ENCODE data around the gene RNF41.
A peak's percentile ranks its signal among the peaks of the same experiment; 100 is the strongest.
"Not testable (repeated sequence)": the region's sequence is repeated elsewhere in the genome, so short reads cannot be mapped to it uniquely, and the experiment has no call there.

Gene RNF41

GRCh38 chr12:56165369-56165768, 56.4 kb downstream of the RNF41 start:
- DNase-seq (ENCODE audit: low spot score), result no peak

DNA sequence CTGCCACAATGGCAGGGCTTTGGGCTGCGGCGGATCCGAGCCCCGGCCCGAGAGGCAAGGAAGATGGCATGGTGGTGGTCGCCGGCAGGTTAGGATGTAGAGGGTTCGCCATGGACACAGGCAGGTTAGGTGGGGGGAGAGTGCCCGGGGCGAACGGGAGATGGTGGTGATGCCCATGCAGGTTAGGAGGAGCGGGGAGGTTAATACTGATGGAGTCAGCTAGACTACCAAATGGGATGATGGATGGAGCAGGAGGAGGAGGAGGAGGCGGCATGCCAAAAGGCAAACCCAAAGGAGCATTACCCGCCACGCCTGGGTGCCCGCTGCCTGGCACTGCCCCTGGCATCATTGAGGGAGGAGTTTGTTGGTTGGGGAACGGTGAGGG, 57.4 kb downstream of the RNF41 start:
- DNase-seq (ENCODE audit: low spot score), result no peak

- no peak for DNase-seq (ENCODE audit: low spot score)
These were observed 58.0 kb downstream of the RNF41 start for GRCh38 chr12:56163533-56164344.

DNA sequence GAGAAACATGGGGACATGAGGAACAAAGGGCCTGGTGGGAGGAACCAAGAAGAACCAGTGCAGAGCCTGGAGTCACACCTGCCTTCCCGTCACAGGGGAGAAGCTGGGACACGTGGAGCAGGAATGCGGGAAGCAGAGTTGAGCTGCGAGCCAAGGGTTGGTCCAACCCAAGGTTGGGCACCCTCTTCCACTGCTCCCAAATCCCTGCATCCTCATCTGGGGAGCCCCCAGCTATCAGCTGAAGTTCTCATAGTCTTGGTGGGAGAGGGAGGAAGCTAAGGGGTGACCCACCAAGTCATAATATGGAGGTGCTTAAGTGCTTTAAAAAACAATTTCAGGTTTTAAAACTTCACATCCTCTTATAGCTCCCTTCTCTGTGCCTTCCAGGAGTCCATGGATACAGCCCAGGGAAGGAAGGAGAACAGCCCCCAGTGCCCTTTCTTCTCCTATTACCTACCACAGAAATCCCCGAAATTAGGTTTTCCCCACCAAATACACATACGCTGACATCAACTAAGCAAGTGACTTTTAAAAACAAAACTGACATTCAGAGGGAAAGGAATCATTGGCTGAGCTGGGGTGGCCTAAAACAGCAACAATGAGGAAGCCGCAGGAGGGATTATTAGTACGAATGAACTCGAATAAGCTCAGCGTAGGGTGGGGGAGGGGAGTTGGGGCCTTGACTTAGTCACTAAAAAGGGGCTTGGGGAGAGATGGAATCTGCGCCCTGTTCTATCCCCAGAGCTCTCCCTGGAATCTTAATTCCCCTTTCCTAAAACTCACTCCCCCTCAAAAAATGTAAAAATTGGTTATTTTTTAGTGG, 59.0 kb downstream of the RNF41 start:
- DNase-seq (ENCODE audit: low spot score), result no peak

- no peak for DNase-seq (ENCODE audit: low spot score)
These were observed 59.9 kb downstream of the RNF41 start for GRCh38 chr12:56161690-56162351.

DNA sequence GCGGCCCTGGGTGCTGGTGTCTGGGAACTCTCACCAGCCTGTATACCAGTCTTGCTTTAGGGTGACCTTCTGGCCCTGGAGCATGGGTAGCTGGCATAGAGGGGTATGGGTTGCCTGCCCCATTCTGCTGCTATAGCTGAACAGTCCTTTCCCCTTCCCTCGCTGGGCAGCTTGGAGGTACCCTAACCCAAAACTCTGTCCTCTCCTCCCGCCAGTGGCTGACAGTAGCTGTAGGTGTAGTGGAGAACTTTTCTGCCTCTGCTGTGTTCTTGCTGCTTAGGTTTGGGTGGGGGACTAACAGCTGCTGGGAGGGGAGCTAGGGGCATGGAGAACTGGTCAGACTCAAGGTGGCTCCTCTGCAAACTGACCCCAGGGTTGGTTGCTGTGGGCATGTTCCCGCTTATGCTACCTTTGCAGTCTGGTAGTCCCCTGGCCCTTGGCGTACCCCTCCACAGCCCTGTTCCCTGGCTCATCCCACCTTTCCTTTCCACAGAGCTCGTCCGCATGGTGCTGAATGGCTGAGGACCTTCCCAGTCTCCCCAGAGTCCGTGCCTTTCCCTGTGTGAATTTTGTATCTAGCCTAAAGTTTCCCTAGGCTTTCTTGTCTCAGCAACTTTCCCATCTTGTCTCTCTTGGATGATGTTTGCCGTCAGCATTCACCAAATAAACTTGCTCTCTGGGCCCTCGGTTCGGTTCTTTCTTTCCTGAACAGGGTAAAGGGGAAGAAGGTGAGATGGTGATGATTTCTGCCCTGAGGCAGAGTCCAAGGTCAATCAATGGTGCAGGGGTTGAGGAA, 60.6 kb downstream of the RNF41 start:
- no peak for DNase-seq (ENCODE audit: low spot score)

- DNase-seq (ENCODE audit: low spot score), result no peak
These were observed 61.4 kb downstream of the RNF41 start for GRCh38 chr12:56160193-56160763.

DNA sequence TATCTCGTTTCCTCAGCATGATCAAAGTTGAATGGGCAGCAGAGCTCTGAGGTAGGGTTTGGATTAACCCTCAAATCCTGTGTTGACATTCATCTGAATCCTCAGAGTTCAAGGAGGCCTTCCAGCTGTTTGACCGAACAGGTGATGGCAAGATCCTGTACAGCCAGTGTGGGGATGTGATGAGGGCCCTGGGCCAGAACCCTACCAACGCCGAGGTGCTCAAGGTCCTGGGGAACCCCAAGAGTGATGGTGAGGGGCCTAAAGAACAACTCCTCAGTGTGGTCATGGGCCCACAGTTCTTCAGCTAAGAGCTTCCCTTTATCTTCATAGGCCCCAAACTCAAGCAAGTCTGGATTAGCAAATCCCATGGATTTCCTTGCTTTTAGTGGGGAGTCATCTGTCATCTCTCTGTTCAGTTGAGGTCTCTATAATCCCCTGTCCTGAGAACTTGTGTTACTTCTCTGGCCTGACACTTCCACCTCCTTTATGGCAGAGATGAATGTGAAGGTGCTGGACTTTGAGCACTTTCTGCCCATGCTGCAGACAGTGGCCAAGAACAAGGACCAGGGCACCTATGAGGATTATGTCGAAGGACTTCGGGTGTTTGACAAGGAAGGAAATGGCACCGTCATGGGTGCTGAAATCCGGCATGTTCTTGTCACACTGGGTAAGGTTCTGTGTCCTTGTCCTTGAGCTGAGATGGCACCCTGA, 62.1 kb downstream of the RNF41 start:
- no peak for DNase-seq (ENCODE audit: low spot score)

- peak; percentile 58 for DNase-seq (ENCODE audit: low spot score)
These were observed 62.7 kb downstream of the RNF41 start for GRCh38 chr12:56158926-56159461.

DNA sequence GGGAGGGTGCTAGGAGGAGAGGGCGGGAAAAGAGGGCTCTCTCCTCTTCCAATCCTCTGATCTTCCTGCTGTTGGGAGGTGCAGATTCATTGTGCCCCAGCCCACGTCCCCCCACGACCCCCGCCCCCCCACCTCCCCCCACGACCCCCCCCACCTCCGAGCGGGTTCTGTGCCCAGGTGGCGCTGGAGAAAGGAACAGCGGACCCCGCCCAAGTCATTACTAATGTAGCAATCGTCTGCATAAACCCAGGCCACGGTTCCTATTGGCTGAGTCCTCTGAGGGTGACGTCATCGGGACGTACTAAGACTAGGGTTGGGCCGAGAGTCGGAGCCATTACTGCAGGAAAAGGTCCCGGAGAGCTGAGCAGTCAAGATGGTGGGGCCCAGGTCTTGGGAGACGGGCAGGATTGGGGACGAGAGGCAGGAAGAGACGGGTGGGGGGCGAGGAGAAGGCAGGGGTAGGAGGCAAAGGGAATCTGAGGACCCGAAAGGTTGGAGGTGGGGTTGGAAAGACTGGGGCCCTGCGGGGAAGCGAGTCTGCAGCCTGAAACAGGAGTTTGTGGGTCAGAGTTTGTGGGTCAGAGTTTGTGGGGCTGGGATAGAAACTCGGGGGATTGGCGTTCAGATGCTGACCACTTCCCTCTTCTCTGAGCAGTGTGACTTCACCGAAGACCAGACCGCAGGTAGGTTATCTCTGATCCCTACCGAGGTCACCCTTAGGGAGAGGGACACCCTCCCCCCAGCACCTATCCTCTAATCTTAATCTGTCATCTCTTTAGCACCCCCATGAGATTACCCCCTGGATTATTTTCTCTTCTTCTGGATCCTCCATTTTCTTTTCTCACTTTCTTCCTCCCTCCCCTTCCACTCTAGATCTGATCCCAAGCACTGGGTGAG, 63.4 kb downstream of the RNF41 start, which contains the start of gene MYL6:
Gene MYL6, plus strand, starts transcription at position 331 of the 897 bp plus-strand sequence. Its CDS starts 43 bp downstream, at position 374.
- DNase-seq (ENCODE audit: low spot score), result peak; percentile 91

DNA sequence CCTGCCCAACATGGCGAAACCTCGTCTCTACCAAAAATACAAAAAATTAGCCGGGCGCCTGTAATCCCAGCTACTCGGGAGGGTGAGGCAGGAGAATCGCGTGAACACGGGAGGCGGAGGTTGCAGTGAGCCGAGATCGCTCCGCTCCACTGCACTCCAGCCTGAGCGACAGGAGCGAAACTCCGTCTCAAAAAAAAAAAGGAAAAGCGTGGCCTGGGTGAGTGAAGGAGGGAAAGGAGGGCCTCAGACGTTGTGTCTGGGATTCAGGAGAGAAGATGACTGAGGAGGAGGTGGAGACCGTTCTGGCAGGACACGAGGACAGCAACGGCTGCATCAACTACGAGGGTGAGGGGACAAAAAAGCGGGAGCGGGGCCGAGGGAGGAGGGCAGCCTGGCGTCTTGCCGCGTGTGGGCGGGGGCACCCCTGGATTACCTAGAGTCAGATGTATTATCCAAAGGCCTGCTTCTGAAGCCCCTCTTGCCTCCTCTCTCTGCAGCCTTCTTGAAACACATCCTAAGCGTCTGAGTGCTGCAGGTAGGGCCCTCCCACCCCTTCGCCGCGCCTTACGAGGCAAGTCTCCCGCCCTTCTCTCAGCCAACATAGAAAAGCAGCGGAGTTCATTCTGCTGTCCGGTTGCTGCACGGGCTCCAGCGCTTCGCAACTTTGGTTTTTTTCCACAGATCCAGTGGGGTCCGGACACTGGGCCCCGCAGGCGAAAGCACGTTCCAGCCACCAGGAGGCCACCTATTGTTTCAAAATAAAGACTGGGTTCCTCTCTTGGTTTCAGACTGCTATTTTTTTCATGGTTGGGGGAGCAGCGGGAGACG, 64.3 kb downstream of the RNF41 start:
- DNase-seq (ENCODE audit: low spot score), result peak; percentile 71

DNA sequence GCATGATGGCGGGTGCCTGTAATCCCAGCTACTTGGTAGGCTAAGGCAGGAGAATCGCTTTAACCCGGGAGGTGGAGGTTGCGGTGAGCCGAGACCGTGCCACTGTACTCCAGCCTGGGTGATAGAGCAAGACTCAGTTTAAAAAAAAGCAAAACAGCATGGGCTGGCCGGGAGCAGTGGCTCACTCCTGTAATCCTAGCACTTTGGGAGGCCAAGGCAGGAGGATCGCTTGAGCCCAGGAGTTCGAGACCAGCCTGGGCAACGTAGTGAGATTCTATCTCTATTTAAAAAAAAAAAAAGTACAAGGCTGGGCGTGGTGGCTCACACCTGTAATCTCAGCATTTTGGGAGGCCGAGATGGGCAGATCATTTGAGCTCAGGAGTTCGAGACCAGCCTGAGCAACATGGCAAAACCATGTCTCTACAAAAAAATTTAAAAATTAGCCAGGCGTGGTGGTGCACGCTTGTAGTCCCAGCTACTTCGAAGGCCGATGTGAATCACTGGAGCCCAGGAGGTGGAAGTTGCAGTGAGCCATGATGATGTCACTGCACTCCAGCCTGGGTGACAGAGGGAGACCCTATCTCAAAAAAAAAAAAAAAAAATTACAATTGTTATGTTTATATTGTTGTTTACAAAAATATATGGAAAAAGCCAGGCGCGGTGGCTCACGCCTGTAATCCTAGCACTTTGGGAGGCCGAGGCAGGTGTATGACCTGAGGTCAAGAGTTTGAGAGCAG, 65.1 kb downstream of the RNF41 start:
- not testable (repeated sequence) for DNase-seq (ENCODE audit: low spot score)

- DNase-seq (ENCODE audit: low spot score), result no peak
These were observed 66.4 kb downstream of the RNF41 start for GRCh38 chr12:56155256-56155845.

DNA sequence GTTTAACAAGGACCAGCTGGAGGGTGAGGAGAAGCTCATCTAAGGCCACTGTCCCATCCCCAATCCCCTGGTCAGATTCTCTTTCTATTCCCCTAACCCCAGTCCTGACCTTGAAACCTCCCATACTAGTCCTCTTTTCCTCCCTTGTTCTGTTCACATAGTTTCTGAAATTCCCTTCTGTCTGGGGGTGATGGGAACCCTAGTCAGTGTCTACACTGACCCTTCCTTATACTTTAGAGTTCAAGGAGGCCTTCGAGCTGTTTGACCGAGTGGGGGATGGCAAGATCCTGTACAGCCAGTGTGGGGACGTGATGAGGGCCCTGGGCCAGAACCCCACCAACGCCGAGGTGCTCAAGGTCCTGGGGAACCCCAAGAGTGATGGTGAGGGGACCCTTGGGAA, 66.9 kb downstream of the RNF41 start:
- DNase-seq (ENCODE audit: low spot score), result no peak

- DNase-seq (ENCODE audit: low spot score), result peak; percentile 55
These were observed 67.4 kb downstream of the RNF41 start for GRCh38 chr12:56154246-56154771.

DNA sequence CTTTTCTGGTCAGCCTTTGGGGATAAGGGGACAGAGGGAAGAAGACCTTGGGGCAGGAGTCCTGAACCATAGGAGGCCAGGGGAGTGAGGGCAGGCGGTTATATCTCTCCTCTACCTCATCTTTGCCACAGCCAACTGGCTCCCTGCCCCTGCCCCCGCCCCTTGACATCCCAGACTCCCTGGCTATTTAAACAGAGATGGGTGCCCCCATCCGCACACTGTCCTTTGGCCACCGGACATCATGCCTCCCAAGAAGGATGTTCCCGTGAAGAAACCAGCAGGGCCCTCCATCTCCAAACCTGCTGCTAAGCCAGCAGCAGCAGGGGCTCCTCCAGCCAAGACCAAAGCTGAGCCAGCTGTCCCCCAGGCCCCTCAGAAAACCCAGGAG, 68.0 kb downstream of the RNF41 start:
- no peak for DNase-seq (ENCODE audit: low spot score)
